ENCODE results near the gene ADAMTSL3.

Gene ADAMTSL3

GRCh38 chr15:83844742-83845141, 190.8 kb downstream of the ADAMTSL3 start:
- no peak for DNase-seq

GRCh38 chr15:83845230-83845629, 191.3 kb downstream of the ADAMTSL3 start:
- DNase-seq, result no peak

GRCh38 chr15:83846847-83847246, 192.9 kb downstream of the ADAMTSL3 start:
- no peak for DNase-seq

GRCh38 chr15:83848315-83849050, 194.6 kb downstream of the ADAMTSL3 start:
- DNase-seq, result no peak

- DNase-seq, result no peak
Measured at GRCh38 chr15:83850015-83850414, 196.1 kb downstream of the ADAMTSL3 start.

- no peak for DNase-seq
Measured at GRCh38 chr15:83850501-83851245, 196.8 kb downstream of the ADAMTSL3 start.

GRCh38 chr15:83853232-83853631, 199.3 kb downstream of the ADAMTSL3 start:
- DNase-seq, result no peak

GRCh38 chr15:83854321-83854720, 200.4 kb downstream of the ADAMTSL3 start:
- DNase-seq, result no peak

GRCh38 chr15:83854950-83855707, 201.2 kb downstream of the ADAMTSL3 start:
- no peak for DNase-seq

GRCh38 chr15:83855956-83856355, 202.0 kb downstream of the ADAMTSL3 start:
- DNase-seq, result no peak

- DNase-seq, result no peak
Measured at GRCh38 chr15:83858820-83859505, 205.0 kb downstream of the ADAMTSL3 start.

GRCh38 chr15:83866692-83867091, 212.8 kb downstream of the ADAMTSL3 start:
- no peak for DNase-seq

GRCh38 chr15:83869341-83869740, 215.4 kb downstream of the ADAMTSL3 start:
- DNase-seq, result no peak

- no peak for DNase-seq
Measured at GRCh38 chr15:83871808-83872559, 218.1 kb downstream of the ADAMTSL3 start.

- DNase-seq, result no peak
Measured at GRCh38 chr15:83873966-83874365, 220.0 kb downstream of the ADAMTSL3 start.

- DNase-seq, result no peak
Measured at GRCh38 chr15:83880529-83880928, 226.6 kb downstream of the ADAMTSL3 start.

- no peak for DNase-seq
Measured at GRCh38 chr15:83881156-83881555, 227.2 kb downstream of the ADAMTSL3 start.

- DNase-seq, result no peak
Measured at GRCh38 chr15:83886321-83886720, 232.4 kb downstream of the ADAMTSL3 start.

GRCh38 chr15:83887404-83887803, 233.5 kb downstream of the ADAMTSL3 start:
- no peak for DNase-seq

- no peak for DNase-seq
Measured at GRCh38 chr15:83887961-83888360, 234.0 kb downstream of the ADAMTSL3 start.

- no peak for DNase-seq
Measured at GRCh38 chr15:83889995-83890394, 236.1 kb downstream of the ADAMTSL3 start.

GRCh38 chr15:83890587-83890986, 236.7 kb downstream of the ADAMTSL3 start:
- no peak for DNase-seq

Data from NCI-H187 (cell line).